Measurements from ENCODE around the gene DAND5. TPM values are rescaled to one million over a fixed set of nuclear protein-coding genes. Genes with fewer than 3 reads are reported as not detected.
"Not testable (repeated sequence)": the region's sequence is repeated elsewhere in the genome, so short reads cannot be mapped to it uniquely, and the experiment has no call there.

Gene DAND5
- total RNA-seq, 1 donor from 2014 or later: not detected

DNA sequence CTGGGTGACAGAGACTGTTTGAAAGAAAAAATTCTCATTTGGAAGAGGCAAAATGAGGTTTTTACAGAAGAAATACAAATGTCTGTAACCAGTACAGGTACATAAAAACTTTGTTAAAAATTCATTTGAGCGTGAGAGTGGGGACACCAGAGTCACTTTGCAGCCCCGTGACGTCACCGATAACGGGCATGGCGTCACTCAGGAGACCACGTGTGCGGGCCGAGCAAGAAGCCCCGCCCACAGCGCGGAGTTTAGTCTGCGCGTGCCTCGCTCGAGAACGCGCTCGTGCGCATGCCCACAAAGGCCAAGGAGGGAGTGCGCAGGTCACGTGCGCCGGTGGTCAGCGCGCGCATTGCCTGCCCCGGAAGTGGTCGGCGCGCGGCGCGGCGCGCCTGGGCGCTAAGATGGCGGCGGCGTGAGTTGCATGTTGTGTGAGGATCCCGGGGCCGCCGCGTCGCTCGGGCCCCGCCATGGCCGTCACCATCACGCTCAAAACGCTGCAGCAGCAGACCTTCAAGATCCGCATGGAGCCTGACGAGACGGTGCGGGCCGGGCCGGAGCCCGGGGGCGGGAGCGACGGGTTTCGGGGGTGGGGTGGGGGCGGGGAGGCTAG, 23.8 kb upstream of the DAND5 start, which contains the start of gene RAD23A:
Gene RAD23A (plus strand): TSS at position 384 of the 613 bp plus-strand sequence. CDS start 87 bp downstream, at position 471.
- DNase-seq (ENCODE audit: low spot score): peak; percentile 98

DNA sequence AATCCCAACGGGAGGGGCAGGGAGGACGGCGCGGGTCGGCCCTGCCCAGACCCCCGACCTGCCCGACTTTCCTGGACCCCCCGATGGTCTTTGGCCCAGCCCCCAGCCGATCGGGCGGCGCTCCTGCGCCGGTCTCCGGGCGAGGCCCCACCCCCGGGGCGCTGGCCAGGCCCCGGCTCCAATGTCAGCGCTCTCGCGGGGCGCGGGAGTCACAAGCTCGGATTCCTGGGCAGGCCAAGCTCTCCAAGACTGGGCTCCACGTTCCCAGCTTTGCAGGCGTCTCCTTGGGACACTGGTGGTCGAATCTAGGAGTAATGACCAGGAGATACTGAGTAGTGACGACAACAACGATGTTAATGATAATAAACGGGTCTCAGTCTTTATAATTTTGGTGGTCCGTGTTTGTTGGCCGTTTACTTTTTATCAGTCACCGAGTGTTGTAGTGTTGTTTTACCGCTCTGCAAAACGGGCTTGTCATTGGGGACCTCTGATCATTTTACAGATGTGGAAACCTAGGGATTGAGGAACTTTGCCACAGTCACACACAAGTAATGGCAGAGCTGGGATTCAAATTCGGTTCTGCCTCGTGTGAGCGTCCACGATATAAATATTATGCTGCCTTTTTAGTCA, 23.2 kb upstream of the DAND5 start:
- peak; percentile 81 for DNase-seq (ENCODE audit: low spot score)

DNA sequence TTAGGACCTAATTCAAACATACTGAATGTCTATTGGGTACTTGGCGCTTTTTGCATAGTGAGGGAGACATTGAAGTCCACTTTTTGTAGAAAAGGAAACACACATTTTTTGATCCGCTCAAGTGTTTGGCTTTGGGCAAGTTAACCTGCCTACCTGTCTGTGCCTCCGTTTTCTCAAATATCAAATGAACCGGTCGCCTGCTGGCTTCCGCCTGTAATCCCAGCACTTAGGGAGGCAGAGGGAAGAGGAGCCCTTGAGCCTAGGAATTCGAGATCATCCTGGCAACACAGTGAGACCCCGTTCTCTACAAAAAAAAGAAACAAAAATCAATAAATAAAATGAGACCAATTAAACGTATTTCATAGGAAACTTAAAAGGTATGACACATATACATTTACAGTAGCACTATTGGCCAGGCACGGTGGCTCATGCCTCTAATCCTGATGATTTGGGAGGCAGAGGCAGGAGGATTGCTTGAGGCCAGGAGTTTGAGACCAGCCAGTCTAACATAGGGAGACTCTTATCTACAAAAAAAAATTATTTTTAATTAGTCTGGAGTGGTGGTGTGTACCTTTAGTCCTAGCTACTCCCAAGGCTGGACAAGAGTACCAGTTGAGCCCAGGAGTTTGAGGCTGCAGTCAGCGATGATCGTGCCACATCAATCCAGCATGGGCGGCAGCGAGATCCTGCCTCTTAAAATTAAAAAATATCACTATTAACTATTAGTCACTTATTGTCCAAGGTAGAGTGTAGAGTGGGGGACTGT, 22.5 kb upstream of the DAND5 start:
- no peak for DNase-seq (ENCODE audit: low spot score)

DNA sequence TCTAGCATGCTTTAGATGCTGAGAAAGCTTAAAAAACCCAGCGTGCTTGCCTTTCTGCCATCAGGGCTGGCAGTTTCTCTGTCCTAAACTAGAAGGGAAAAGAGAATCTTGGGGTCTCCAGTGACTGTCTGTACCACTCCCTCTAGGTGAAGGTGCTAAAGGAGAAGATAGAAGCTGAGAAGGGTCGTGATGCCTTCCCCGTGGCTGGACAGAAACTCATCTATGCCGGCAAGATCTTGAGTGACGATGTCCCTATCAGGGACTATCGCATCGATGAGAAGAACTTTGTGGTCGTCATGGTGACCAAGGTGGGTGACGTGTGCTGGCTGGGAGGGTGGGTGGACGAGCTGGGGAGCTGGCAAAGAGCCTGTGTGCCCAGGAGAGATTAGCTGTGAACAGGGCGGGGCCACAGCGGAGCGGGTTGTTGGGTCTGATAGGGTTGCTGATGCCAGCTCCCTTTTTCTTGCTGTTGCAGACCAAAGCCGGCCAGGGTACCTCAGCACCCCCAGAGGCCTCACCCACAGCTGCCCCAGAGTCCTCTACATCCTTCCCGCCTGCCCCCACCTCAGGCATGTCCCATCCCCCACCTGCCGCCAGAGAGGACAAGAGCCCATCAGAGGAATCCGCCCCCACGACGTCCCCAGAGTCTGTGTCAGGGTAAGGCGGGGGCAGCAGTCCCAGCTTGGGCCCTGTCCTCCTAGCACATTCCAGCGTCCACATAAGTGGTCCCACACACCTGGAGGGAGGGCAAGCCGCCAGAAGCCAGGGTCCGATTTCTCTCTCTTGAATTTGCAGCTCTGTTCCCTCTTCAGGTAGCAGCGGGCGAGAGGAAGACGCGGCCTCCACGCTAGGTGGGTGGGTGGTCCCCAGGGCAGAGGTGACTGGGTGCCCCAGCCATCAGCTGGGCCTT, 21.4 kb upstream of the DAND5 start:
- no peak for DNase-seq (ENCODE audit: low spot score)

DNA sequence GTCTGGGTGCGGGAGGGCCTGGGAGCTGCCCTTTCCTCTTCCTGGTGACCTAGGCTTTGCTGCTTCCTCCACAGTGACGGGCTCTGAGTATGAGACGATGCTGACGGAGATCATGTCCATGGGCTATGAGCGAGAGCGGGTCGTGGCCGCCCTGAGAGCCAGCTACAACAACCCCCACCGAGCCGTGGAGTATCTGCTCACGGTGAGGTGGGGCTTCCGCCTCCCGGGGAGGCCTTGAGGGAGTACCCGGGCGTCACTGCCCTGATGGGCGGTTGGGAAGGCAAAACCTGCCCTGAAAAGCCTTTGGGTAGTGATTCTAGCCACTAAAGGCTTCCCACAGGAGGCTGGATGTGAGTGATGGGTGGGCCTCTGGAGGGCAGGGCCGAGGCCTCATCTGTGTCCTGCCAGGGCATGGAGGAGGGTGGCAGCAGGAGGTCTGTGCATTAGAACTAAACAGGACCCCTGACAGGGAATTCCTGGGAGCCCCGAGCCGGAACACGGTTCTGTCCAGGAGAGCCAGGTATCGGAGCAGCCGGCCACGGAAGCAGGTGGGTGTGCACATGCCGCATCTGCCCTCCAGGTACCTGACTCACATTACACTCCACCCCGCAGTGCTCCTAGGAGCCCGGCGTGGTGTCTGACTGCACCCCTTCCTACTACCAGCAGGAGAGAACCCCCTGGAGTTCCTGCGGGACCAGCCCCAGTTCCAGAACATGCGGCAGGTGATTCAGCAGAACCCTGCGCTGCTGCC, 20.6 kb upstream of the DAND5 start:
- DNase-seq (ENCODE audit: low spot score): no peak

DNA sequence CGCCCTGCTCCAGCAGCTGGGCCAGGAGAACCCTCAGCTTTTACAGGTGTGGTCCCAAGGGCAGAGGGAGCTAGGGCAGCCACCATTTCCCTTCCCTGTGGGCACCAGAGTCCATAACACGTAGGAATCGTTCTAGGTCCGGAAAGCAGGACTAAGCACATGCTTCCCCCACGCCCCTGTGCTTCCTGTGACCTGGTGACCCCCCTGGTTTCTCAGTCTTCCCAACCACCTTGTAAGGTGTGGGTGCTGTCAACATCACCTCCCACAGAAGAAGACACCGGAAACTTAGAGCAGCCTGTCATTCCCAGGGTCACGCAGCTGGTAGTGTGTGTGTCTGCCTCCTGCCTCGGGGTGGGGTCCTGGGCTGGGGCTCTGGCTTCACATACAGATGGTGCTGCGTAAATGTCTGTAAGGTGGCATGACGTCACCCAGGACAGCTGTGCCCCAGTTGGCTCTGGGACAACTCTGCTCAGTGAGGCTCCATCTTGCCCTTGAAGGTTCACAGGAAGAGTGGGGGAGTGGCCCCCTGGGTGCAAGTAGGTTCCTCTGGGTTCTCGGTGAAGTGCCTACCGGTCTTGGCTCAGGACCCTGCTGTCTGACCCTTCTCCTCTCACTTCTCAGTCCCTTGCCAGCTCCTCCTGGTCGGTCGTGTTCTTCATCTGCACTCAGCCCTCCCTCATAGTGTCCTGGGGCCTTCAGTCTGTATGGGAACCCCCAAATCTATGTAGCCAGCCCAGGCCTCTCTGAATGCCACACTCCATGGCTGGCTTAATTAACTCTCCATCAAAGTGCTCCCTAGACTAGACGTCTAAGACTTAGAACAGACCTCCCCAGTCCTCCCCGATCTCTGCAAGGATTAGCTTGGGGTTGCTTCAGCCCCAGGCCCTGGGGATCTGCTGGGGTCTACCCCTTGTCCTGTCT, 19.8 kb upstream of the DAND5 start:
- DNase-seq (ENCODE audit: low spot score): no peak

DNA sequence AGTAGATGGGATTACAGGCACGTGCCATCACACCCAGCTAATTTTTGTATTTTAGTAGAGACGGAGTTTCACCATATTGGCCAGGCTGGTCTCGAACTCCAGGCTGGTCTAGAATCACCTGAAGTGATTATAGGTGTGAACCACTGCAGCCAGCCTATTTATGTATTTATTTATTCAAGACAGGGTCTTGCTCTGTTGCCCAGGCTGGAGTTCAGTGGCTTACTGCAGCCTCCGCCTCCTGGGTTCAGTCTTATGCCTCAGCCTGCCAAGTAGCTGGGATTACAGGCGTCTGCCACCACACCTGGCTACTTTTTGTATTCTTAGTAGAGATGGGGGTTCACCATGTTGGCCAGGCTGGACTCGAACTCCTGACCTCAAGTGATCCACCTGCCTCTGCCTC, 17.3 kb upstream of the DAND5 start:
- not testable (repeated sequence) for DNase-seq (ENCODE audit: low spot score)

DNA sequence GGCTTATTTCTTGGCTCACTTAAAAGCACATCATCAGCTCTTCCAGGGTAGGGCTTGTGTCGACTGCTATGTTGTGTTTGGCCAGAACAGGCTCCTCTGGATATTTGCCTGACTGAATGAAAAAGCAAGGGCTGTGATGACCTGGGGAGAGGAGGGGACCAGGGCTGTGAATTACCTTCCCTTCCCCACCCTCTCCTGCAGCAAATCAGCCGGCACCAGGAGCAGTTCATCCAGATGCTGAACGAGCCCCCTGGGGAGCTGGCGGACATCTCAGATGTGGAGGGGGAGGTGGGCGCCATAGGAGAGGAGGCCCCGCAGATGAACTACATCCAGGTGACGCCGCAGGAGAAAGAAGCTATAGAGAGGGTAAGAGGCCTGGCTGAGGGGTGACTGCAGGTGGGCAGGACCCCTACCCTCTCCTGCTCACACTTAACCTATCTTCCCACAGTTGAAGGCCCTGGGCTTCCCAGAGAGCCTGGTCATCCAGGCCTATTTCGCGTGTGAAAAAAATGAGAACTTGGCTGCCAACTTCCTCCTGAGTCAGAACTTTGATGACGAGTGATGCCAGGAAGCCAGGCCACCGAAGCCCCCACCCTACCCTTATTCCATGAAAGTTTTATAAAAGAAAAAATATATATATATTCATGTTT, 16.8 kb upstream of the DAND5 start:
- DNase-seq (ENCODE audit: low spot score): peak; percentile 54

DNA sequence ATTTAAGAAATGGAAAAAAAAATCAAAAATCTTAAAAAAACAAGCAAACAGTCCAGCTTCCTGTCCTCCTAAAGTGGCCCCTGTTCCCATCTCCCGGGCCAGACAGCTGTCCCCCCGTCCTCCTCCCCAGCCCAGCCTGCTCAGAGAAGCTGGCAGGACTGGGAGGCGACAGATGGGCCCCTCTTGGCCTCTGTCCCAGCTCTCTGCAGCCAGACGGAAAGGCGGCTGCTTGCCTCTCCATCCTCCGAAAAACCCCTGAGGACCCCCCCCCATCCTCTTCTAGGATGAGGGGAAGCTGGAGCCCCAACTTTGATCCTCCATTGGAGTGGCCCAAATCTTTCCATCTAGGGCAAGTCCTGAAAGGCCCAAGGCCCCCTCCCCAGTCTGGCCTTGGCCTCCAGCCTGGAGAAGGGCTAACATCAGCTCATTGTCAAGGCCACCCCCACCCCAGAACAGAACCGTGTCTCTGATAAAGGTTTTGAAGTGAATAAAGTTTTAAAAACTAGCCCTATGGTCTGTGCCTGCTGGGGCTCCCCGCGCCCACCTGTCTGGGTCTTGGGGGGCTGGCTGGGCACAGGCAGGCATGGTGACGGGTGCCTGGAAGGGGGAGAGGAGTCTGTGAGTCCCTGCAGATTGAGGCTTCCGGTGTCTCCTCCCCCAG, 16.1 kb upstream of the DAND5 start:
- peak; percentile 55 for DNase-seq (ENCODE audit: low spot score)

DNA sequence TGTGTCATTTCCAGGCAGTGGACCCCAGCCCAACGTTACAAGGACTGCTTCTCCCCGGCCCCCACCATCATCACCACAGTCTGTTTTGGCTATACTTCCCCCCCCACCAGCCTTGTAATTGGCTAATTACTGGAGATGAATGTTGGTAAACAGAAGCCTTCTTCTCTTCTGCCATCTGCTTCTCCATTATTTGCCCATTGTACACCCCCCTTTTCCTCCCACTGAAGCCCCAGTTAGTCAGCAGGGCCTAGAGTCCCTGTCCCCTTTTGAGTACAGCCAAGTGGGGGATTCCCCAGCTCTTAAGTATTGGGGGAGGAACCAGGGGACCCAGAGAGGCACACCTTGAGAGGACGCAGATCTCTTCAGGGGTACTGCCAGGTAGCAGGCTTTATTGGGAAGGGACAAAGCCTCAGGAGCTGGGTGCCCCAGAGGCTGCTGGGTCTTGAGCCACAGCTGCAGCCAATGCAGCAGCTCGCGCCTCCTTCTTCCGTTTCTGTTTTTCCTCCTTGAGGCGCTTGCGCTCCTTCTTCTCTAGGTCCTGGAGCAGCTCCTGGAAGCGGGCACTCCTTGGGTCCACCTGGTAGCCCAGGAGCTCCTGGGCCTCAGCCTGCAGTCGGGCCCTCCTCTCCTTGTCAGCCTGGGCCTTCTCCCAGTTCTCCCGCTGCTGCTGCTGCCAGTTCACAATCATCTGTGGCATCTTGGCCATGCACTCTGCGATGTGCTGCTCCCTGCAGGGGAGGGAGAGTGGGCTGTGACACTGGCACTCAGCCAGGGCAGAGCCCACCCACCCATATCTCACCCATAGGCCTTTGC, 15.4 kb upstream of the DAND5 start:
- DNase-seq (ENCODE audit: low spot score): no peak

DNA sequence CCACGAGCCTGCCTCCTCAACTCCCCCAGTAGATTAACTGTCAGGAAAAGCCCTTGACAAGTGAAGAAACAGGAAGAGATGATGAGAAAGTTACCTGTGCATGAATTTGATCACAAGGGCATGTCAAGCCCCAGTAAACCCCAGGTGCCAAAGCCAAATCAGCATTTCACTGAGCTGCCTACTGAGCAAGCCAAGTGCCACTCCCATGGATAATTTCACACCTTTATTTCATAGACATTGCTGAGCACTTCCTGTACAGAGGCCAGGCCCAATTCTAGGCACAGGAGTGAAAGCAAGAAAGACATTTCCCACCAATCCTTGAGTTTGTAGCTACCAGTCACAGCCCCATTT, 14.8 kb upstream of the DAND5 start:
- DNase-seq (ENCODE audit: low spot score): no peak

DNA sequence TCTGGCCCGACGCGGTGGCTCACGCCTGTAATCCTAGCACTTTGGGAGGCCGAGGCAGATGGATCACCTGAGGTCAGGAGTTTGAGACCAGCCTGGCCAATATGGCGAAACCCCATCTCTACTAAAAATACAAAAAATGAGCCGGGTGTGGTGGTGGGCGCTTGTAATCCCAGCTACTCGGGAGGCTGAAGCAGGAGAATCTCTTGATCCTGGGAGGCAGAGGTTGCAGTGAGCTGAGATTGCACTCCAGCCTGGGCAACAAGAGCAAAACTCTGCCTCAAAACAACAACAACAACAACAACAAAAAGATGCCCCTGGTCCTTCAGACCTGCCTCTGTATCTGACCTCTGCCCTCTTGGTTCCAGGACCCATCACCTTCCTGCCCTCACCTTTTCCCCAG, 13.8 kb upstream of the DAND5 start:
- DNase-seq (ENCODE audit: low spot score): not testable (repeated sequence)

DNA sequence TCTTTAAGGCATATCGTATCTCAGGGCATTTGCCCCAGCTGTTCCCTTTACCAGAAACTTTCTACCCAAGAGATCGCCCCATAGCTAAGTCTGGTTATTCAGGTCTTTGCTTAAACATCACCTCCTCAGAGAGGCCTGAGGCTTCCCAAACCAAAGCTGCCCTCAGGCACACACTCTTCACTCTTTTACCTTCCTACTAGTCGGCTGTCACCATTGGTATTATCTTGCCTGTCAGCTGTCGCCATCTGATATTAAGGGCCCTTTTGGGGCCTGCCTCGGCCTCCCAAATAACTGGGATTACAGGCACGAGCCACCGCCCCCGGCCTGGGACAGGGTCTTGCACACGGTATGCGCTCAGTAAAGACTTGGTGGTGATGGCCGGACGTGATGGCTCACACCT, 13.4 kb upstream of the DAND5 start:
- DNase-seq (ENCODE audit: low spot score): no peak

DNA sequence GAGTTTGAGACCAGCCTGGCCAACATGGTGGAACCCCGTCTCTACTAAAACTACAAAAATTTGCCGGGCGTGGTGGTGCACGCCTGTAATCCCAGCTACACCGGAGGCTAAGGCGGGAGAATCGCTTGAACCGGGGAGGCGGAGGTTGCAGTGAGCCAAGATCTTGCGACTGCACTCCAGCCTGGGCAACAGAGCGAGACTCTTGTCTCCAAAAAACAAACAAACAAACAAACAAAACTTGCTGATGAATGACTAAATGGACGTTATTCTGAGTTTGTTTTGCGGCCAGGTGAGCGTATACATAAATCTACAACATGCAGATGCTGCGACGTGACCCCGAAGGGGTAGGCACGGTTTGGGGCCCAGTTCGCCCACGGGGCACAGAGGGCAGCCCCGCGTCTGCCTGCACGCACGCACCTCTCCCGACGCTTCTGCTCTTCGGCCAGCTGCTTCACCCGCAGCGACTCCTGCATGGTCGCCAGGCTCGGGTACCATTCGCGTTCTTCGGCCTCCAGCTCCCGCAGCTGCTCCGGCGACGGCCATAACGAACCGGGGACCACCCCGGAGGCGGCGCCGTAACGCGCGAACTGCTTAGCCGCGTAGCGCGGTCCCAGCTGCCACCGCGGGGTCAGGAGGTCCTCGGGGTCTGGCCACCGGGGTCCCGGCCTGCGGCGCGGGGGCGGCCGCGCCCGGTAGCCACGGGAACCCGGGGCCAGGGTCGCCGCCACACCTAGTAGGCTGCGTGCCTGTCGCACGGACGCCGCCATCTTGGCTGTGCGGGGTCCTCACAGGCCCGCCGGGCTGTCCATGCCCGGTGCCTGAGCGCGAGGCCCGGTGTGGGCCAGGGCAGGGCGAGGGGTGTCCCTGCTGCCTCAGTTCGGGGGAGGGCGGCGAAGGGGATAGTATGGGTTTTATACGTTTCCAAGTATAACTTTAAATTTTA, 12.7 kb upstream of the DAND5 start, which contains the start of gene GADD45GIP1:
Gene GADD45GIP1 (minus strand): TSS at position 778 of the 943 bp plus-strand sequence. CDS start 11 bp downstream, at position 767.
- peak; percentile 83 for DNase-seq (ENCODE audit: low spot score)

DNA sequence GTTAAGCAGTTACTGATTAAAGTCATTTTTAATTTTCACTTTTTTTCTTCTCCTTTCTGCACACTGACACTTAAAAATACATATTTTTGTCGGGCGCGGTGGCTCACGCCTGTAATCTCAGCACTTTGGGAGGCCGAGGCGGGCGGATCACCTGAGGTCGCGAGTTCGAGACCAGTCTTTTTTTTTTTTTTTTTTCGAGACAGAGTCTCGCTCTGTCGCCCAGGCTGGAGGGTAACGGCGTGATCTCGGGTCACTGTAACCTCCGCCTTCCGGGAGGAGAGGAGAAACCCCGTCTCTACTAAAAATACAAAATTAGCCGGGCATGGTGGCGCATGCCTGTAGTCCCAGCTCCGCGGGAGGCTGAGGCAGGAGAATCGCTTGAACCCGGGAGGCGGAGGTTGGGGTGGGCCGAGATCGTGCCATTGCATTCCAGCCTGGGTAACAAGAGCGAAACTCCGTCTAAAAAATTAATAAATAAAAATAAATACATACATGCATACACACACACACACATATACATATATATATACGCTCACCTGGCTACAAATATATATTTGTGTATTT, 11.9 kb upstream of the DAND5 start:
- not testable (repeated sequence) for DNase-seq (ENCODE audit: low spot score)

DNA sequence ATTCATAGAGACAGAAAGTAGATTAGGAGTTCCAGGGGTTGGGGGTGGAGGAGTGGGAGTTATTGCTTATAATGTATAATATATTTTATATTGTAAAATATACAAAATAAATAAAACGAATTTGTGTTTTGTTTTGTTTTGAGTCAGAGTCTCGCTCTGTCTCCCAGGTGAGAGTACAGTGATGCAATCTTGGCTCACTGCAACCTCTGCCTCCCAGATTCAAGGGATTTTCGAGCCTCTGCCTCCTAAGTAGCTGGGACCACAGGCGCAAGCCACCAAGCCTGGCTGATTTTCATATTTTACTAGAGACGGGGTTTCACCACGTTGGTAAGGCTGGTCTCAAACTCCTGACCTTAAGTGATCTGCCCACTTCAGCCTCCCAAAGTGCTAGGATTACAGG, 9.9 kb upstream of the DAND5 start:
- DNase-seq (ENCODE audit: low spot score): no peak
